ENCODE results near the gene VCP. TPM values are rescaled to one million over a fixed set of nuclear protein-coding genes. Genes with fewer than 3 reads are reported as not detected.
A peak's percentile ranks its signal among the peaks of the same experiment; 100 is the strongest.

The VCP gene
- total and polyA plus RNA-seq, 9 of the 15 experiments (the other 6 are each of a cell fraction or from before 2014, with no cell fraction given): 7.1 to 257 (median 199) TPM

DNA sequence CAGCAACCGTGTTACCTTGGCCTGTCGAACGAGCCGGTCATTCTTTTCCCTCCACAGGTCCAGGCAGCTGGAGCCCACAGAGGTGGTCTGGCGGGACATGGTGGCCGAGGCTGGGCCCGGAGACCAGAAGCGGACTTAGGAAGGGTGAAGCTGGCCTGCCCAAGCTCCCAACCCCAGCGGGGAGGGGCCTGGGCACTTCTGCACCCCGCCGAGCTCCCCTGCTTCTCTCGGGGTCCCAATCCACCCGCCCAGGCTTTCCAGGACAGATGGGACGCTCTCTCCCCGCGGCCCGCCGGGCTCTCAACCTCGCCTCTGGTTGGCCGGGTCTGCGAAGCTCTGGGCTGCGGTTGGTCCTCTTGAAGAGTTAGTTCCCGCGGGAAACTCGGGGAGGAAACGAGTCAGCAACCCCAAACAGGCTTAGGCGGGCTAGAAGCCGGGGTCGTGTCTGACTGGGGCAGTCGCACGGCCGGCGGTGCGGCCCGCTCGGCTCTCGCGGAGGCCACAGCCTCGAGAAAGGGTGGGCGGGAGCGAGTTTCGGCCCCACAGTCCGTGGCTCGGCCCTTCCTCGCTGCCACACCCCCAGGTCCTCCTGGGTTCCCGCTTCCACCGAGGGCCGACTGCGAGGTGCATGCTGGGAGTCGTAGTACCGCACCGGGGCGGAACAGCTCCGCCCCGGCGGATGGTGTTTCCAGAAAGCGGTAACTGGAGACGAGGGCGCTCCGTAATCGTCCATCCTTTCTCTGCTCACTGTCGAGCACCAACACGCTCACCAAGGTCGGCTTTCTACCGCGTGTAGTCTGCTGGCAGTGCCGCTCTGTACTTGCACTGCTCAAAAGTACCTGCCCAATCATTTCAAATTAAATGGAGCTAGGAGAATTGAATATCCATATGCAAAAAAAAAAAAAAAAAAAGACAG lies 7.3 kb upstream of the VCP start, which contains the start of gene FANCG (continued):
- TF ChIP-seq ZBTB8A (IDR thresholded peaks at IDR 0.05; ENCODE audit: partially characterized antibody) (no peak), DACH1 (IDR thresholded peaks at IDR 0.05; ENCODE audit: partially characterized antibody) (no peak), YBX1 (IDR thresholded peaks at IDR 0.05) (no peak), RBM34 (IDR thresholded peaks at IDR 0.05; ENCODE audit: borderline replicate concordance, insufficient read depth, low read length) (no peak), E2F3 (CRISPR knock-in tag; IDR thresholded peaks at IDR 0.05) (peak; percentile 94), ESRRA (IDR thresholded peaks at IDR 0.05; ENCODE audit: borderline replicate concordance, low read depth) (0 out of 2 replicates have a peak, but pooled peaks have one; percentile 38), ZNF133 (CRISPR knock-in tag; IDR thresholded peaks at IDR 0.05) (no peak), PML (IDR thresholded peaks at IDR 0.05; ENCODE audit: low read length) (no peak), EP400 (IDR thresholded peaks at IDR 0.05) (peak; percentile 87), NUFIP1 (IDR thresholded peaks at IDR 0.05; ENCODE audit: partially characterized antibody) (no peak), KLF16 (IDR thresholded peaks at IDR 0.05) (no peak), RBFOX2 (IDR thresholded peaks at IDR 0.05; ENCODE audit: low read depth, low read length) (peak; percentile 88), HMGN3 (IDR thresholded peaks at IDR 0.05; ENCODE audit: borderline replicate concordance, extremely low read depth, insufficient read length, low read depth, low read length) (peak; percentile 60), KLF13 (tag; IDR thresholded peaks at IDR 0.05; ENCODE audit: borderline replicate concordance, low read depth) (peak; percentile 87; the same call in 1 of the 2 replicates), SIX5 (IDR thresholded peaks at IDR 0.05; ENCODE audit: borderline replicate concordance in 1 of 2, insufficient read depth in 1 of 2, low read depth in 1 of 2, low read length in 2 of 2) (peak; percentile 54 to 57; a peak in 2 of 4 replicates), ZBTB1 (CRISPR knock-in tag; IDR thresholded peaks at IDR 0.05; ENCODE audit: borderline replicate concordance, low read depth) (no peak), ZNF41 (CRISPR knock-in tag; conservative IDR thresholded peaks at IDR 0.05) (no peak), RAD51 (IDR thresholded peaks at IDR 0.05; ENCODE audit: borderline replicate concordance, low read depth) (no peak), FOSL1 (tag; conservative IDR thresholded peaks at IDR 0.05) (0 out of 2 replicates have a peak, but pooled peaks have one; percentile 15), ZNF143 (CRISPR knock-in tag; IDR thresholded peaks at IDR 0.05) (peak; percentile 86)
- TF ChIP-seq, protein P1, sequence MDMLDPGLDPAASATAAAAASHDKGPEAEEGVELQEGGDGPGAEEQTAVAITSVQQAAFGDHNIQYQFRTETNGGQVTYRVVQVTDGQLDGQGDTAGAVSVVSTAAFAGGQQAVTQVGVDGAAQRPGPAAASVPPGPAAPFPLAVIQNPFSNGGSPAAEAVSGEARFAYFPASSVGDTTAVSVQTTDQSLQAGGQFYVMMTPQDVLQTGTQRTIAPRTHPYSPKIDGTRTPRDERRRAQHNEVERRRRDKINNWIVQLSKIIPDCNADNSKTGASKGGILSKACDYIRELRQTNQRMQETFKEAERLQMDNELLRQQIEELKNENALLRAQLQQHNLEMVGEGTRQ (CRISPR knock-in tag; IDR thresholded peaks at IDR 0.05): no peak
- TF ChIP-seq, protein P2, sequence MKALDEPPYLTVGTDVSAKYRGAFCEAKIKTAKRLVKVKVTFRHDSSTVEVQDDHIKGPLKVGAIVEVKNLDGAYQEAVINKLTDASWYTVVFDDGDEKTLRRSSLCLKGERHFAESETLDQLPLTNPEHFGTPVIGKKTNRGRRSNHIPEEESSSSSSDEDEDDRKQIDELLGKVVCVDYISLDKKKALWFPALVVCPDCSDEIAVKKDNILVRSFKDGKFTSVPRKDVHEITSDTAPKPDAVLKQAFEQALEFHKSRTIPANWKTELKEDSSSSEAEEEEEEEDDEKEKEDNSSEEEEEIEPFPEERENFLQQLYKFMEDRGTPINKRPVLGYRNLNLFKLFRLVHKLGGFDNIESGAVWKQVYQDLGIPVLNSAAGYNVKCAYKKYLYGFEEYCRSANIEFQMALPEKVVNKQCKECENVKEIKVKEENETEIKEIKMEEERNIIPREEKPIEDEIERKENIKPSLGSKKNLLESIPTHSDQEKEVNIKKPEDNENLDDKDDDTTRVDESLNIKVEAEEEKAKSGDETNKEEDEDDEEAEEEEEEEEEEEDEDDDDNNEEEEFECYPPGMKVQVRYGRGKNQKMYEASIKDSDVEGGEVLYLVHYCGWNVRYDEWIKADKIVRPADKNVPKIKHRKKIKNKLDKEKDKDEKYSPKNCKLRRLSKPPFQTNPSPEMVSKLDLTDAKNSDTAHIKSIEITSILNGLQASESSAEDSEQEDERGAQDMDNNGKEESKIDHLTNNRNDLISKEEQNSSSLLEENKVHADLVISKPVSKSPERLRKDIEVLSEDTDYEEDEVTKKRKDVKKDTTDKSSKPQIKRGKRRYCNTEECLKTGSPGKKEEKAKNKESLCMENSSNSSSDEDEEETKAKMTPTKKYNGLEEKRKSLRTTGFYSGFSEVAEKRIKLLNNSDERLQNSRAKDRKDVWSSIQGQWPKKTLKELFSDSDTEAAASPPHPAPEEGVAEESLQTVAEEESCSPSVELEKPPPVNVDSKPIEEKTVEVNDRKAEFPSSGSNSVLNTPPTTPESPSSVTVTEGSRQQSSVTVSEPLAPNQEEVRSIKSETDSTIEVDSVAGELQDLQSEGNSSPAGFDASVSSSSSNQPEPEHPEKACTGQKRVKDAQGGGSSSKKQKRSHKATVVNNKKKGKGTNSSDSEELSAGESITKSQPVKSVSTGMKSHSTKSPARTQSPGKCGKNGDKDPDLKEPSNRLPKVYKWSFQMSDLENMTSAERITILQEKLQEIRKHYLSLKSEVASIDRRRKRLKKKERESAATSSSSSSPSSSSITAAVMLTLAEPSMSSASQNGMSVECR (CRISPR knock-in tag; IDR thresholded peaks at IDR 0.05): peak; percentile 60; the same call in 1 of the 2 replicates
- TF ChIP-seq, protein P3, sequence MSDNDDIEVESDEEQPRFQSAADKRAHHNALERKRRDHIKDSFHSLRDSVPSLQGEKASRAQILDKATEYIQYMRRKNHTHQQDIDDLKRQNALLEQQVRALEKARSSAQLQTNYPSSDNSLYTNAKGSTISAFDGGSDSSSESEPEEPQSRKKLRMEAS (CRISPR knock-in tag; IDR thresholded peaks at IDR 0.05): peak; percentile 54; the same call in 1 of the 2 replicates

Data from K562 (cell line).